ENCODE results near the gene TARS3.

The TARS3 gene

DNA sequence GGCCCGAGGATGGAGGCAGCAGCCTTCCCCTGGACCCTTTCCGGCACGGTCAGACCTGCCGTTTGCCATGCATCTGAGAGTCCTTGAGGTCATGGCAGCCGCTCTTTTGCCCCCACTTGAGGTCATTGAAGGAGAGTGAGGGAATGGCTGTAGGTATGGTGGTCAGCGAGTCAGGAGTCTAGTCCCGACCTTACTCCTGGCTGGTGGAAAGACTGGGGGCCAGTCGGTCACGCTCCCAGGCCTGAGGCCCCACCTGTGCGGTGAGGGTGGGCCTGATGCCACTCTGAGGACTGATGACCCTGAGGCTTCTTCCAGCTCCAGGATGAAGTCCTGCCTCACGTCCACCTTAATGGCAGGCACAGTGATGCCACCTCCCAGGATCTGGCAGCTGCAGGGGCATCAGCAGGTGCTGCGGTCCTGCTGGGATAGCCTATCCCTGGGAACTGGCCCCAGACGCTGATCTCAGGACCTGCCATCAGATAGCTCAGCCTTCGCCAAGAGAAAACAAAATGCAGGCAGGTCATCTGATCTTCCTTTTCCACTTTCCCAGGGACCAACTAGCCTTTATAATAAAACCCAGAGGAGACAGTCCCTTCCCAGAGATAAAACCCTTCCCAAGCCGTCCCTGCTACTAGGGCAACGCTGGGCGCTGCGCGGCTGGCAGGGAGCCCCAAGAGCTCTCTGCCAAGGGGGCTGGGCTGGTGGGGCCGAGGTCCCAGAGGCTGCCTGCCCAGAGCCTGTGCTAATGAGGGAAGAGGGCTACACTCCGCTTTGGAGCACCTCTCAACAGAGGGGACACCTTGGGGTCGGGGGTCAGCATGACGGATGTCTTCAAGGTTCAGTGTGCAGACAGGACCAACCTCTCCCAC lies 114.3 kb downstream of the TARS3 start:
- in situ Hi-C loops (cut with MboI; ENCODE audit: low sequenced_read_pairs) = no loop called here

DNA sequence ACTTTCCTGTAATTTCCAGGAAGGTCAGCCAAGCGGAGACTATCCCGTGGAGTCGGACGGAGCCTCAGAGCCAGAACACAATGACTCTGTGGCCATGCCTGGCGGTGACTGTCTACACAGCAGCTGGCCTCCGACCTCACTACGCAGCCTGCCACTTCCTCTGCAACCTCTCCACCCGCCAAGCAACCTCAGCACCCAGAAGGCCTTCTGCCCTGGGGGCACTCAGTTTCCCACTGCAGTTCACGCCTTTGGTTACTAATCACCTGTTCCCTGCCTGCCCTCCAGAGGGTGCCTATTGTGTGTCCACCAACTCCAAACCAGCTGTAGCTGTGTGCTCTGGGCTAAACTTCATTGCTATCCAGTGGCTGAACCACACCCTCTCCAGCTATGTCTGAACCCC lies 116.1 kb downstream of the TARS3 start:
- in situ Hi-C loops (cut with MboI; ENCODE audit: low sequenced_read_pairs) = no loop called here

GRCh38 chr15:101607108-101607507 lies 117.2 kb downstream of the TARS3 start:
- in situ Hi-C loops (cut with MboI; ENCODE audit: low sequenced_read_pairs) = no loop called here

DNA sequence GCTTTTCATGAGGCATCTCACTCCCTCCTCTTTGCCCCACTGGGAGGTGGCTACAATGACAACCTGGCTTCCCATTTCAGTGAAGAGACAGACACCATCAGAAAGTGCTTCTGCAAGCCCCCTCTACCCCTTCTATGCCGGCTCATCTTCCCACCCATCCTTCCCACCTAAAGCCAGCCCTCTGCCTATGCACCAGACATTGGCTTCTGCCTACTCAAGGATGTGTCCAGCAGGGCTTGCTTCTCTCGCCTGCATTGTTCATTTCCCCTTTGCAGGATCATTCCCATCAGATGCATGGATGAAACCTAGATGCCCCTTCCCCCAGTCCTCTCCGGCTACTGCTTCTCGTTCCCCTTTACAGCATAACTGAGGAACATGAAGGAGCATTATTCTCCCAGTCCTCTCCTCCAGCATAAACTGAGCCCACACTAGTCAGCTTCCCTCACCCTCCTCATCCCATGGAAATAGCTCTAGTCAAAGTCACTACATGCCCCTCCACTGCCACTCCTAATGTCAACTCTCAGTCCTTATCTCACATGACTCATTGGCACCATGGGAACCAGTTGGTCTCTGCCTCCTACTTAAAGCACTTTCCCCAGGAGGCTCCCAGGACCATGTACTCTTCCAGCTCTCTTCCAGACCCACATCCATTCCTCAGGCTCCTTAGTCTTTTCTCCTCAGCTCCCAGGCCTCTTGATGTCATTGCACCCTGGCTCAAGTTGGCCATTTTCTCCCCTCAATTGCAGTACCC lies 120.0 kb downstream of the TARS3 start:
- in situ Hi-C loops (cut with MboI; ENCODE audit: low sequenced_read_pairs) = no loop called here
